Fibroblast of mammary gland (primary cell): ENCODE results near the gene CHERP.

Source experiments
- DNase-seq: peaks from one replicate; pipeline ENCODE4 v3.0.0-alpha.2; 2010; ENCODE audit warnings: low read depth
- H3K4me3 ChIP-seq: 2 replicates; pipeline ENCODE4 v1.5.1; 2011; ENCODE audit warnings: low read depth, mild to moderate bottlenecking, low read length, moderate library complexity; ENCODE audit not compliant: control insufficient read depth
- CTCF ChIP-seq: conservative IDR thresholded peaks from 2 replicates; pipeline ENCODE4 v1.5.1; 2011; ENCODE audit warnings: low read depth, low read length, inconsistent platforms; ENCODE audit not compliant: control insufficient read depth, insufficient read depth

CHERP gene

GRCh38 chr19:16575282-16575681 is 33.0 kb upstream of the CHERP start:
- H3K4me3 ChIP-seq: no peak overlapping the region
- no peak for DNase-seq
- no peak for TF ChIP-seq CTCF

GRCh38 chr19:16573925-16574324 is 31.7 kb upstream of the CHERP start:
- H3K4me3 ChIP-seq: no peak overlapping the region
- no peak for TF ChIP-seq CTCF
- no peak for DNase-seq

- peak overlapping the region; percentile 95 for H3K4me3 ChIP-seq
- no peak for TF ChIP-seq CTCF
- DNase-seq: no peak
These were observed 31.1 kb upstream of the CHERP start for GRCh38 chr19:16573296-16573695.

- DNase-seq: peak; percentile 87
- peak within 1 kb of the TSS; percentile 95 for H3K4me3 ChIP-seq
- TF ChIP-seq CTCF: no peak
These were observed 30.3 kb upstream of the CHERP start, which contains the start of gene SLC35E1 for GRCh38 chr19:16572332-16573211. Gene SLC35E1, minus strand, starts transcription at chr19:16572415. Its CDS starts 51 bp downstream, at chr19:16572364.

- DNase-seq: peak; percentile 17
- peak overlapping the region; percentile 67 for H3K4me3 ChIP-seq
- no peak for TF ChIP-seq CTCF
These were observed 29.6 kb upstream of the CHERP start for GRCh38 chr19:16571822-16572331.

- H3K4me3 ChIP-seq: peak overlapping the region; percentile 67
- TF ChIP-seq CTCF: no peak
- DNase-seq: peak; percentile 75
These were observed 29.0 kb upstream of the CHERP start for GRCh38 chr19:16571283-16571682.
